Left ventricle myocardium superior (tissue), 1 donor: ENCODE measurements around the gene ARGLU1. TPM values are rescaled to one million over a fixed set of nuclear protein-coding genes. Genes with fewer than 3 reads are reported as not detected.
A peak's percentile ranks its signal among the peaks of the same experiment; 100 is the strongest.

Source experiments
- ATAC-seq: fragments of 200-7000 bp; cut with Tn5 transposase; one replicate; pipeline ENCODE4 v1.9.1; 2020; ENCODE audit warnings: mild to moderate bottlenecking, moderate library complexity
- DNase-seq: peaks from one replicate; pipeline ENCODE4 v3.0.0-alpha.2; 2020
- intact Hi-C: fragments of 100-400 bp; cut with micrococcal nuclease; formaldehyde crosslinking; loops from one replicate; pipeline ENCODE4 v1.11.0; 2022
- total RNA-seq: library from RNA; stranded (reverse); fragmentation: NEBNext Ultra II Directional; extraction: Animal tissue kit (Norgen Biotek cat#: 25700); gene quantifications from one replicate; pipeline ENCODE4 v1.2.1, GENCODE V29; 2021
- donor health status: DM: no; HTN: yes; CAD: no; lungs with severe emphysema.

Gene ARGLU1
- total RNA-seq, 1 donor from 2014 or later: 32.4 TPM

- ATAC-seq: no peak
- intact Hi-C loops: no loop called here
- DNase-seq: no peak
Observed at GRCh38 chr13:106514928-106515634, 52.9 kb downstream of the ARGLU1 start.

DNA sequence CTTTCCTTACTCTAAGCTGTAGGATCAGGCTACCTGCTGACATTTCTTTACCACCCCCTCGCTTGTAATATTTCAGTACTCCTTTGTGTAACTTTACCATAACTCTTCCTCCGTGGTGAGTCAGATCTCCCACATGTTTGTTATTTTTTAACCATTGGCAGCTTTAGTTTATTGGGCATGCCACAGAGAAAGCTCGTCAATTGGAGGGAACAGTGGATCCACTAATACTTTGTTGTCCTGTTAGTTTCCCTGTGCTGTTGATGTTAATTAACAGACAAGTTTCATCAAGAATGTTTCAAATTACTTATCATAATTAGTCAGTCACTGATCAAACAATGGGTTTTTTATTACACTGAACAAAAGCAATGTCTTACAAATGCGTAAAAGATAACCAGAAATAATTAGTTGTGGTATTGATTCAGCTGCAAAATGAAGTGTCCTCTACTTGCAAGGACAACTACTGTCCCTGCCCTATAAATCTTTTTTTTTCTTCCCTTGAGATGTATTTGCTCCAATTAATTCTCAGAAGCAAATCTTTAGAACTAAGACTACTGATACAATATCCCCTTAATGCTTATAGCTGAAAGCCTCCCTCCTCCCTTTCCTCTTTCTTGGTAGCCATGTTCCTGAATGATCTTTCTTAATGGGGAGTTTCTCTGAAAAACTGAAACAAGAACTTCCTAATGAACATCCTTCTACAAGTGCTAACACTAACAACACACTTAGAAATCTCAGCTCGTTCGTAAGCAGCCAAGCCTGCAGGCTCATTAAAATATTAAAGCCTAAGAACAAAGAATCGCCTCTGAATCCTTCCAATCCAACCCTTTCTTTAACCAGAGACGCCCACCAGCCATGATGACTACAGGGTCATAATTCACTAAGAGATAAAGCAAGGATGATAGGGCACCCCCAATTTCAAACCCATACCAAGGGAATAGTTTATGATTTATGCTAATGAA is 54.6 kb downstream of the ARGLU1 start:
- ATAC-seq: no peak
- intact Hi-C loops: no loop called here
- DNase-seq: no peak

DNA sequence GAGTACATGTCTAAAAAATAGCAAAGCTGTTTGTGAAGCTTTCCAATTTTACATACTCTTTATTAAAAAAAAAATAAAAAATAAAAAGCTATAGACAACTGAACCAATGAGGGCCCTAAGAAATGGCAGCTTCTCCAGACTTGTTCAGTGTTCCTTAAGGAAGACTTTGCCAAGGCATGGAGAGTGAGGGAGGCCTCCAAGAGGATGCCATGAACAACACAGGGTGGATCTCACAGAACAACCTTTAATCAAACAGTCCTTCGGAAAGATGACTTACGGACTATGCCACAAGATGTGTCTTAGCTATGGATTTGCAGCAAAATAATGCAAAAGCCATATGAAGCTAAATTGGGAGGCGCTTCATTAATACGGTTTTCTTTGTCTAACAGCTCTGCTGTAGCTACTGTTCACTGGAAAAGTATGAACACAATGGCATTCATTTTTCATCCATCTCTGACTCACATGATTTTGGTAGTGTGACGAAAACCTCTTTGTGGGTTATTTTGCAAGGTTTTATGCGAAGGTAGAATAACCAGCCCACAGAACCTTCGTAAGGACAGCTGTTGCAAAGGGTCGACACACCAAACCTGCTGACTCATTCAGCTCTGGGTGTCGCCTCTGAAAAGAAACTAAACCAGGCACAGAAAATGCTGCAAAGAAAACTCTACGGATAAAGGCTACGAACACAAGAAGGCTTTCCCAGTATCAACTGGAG is 60.2 kb downstream of the ARGLU1 start:
- ATAC-seq: no peak
- DNase-seq: no peak
- intact Hi-C loops: no loop called here

DNA sequence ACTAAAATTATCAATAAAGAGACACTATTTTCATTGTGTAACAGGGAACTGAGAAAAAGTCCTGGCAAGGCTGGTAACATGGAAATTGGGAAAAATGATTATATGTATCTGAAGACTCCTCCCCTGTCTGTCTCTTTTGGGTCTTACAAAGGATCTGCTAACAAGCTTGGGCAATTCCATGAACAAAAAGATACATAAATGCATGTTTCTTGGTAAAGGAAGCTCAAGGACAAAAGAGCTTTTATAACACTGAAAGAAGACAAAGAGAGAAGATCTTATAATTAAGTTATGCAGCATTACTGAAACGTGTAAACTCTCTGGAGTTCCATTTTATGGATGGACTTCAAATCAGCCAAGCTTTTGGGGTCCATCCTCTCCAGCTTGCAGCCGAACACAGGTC is 61.7 kb downstream of the ARGLU1 start:
- ATAC-seq (no peak), DNase-seq (no peak)
- intact Hi-C loops: no loop called here

DNA sequence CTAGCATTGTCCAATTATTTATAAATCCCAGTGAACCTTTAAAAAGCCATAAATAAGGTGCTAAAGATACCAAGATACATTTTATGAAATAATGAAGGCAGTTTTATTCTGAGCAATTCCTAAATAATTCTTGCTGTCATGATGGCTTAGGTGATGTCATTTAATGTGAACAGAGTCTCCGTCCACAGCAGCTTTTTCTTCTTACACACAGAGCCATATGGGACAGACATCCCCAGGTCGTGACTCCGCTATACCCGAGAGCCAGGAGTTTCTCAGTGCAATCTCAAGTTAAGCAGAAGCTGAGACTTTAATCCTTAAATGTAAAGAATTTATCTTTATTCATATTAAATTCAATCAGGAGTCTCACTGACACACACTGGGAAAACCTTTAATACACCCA is 62.2 kb downstream of the ARGLU1 start:
- DNase-seq (no peak), ATAC-seq (no peak)
- intact Hi-C loops: no loop called here

DNA sequence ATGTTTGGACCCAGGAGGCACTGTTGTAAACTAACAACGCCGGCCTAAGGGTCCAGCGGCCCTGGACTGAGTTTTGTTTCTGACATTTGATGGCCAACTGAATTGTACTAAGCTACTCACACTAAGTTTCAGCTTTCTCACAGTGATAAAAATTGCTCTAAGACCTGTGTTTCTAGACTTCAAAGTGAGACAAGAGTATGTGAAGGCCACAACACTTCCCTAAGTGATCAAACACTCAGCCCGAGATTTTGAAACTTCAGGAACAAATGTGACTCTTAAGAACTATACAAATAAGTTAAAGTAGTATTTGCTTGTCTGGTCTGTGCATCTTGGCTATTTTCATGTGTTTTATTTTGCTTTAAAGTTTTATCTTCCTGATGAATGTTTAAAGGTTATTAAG is 62.6 kb downstream of the ARGLU1 start:
- no peak for ATAC-seq
- intact Hi-C loops: no loop called here
- no peak for DNase-seq

GRCh38 chr13:106503730-106504453 is 64.0 kb downstream of the ARGLU1 start:
- no peak for DNase-seq
- intact Hi-C loops: no loop called here
- no peak for ATAC-seq

GRCh38 chr13:106503272-106503671 is 64.7 kb downstream of the ARGLU1 start:
- no peak for DNase-seq
- intact Hi-C loops: no loop called here
- no peak for ATAC-seq

DNA sequence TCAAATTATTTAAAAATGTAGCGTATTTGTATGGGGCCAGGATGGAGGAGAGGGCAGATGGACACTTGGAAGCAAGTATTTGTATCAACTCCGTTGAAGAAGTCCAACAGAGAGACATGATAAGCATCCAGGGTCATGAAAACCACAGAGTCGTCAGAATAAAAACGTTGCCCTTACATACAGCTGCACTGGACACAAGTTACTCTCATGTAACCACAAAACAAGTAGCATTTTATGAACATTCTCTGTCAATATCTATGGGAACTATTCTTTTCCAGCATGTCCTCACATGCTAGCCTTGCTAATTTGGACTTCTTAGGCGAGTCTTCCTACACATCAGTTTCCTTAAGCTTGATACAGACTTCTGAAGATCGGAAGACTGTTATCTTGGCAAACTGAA is 67.5 kb downstream of the ARGLU1 start:
- DNase-seq (no peak), ATAC-seq (no peak)
- intact Hi-C loops: no loop called here

DNA sequence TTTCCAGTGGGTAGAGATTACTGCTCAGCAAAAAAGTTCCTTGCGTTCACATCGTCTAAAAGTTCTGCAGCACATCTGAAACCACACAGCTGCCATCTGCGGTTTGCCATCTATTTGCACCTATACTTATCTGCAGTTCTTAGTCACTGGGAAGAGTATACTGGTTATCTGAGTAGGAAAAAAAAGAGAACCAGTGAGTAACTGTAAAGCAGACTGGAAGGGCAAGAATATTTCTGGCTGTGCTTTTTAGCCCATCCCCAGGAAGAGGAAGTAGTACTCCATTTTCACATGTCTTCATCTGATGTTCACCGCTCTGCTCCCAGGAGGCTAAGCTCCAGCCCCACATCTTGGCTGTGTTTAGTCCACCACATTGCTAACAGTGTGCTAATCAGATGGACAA is 68.0 kb downstream of the ARGLU1 start:
- DNase-seq: no peak
- intact Hi-C loops: no loop called here
- ATAC-seq: no peak

GRCh38 chr13:106499113-106499512 is 68.8 kb downstream of the ARGLU1 start:
- intact Hi-C loops: no loop called here
- ATAC-seq (no peak), DNase-seq (no peak)

GRCh38 chr13:106498571-106498970 is 69.4 kb downstream of the ARGLU1 start:
- intact Hi-C loops: no loop called here
- no peak for ATAC-seq
- no peak for DNase-seq

DNA sequence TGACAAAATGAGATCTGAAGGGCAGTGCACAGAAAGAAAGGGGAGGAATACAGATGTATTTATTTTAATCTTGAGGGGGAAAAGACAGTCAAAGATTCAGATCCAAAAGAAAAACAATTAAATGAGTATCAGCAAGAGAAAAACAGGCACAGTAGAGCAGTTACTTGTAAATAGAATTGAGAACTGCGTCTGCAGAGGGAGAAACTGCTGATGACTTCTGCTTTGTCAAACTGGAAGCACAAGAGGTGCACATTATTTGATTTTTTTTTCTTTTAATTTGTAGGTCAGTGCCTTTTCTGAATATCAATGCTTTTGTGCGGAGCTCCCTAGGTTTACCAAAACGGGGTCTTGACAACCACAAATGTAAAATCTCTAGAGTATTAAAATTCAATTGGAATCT is 69.8 kb downstream of the ARGLU1 start:
- no peak for DNase-seq
- intact Hi-C loops: no loop called here

DNA sequence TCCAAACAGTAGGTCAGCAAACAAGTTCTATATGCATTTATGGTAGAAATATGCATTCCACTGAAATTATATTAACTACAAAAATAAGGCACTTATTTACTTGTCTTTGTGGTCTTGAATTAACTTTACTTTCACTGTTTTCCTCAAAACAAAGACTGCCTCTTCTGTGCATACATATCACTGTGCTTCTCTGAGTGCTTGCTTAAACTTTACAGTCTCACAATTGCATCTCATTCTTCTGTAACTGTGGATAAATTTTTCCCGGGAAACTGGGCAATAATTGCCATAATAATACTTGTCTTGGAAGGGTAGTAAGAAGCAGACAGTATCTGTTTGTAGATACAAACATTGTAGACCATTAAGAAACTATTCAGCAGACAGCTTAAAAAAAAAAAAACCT is 70.9 kb downstream of the ARGLU1 start:
- DNase-seq: no peak
- intact Hi-C loops: no loop called here
- no peak for ATAC-seq

More for the DNA sequence above, 69.8 kb downstream of the ARGLU1 start:
- ATAC-seq: no peak

- no peak for DNase-seq
- peak; percentile 63 for ATAC-seq
- intact Hi-C loops: no loop called here
Observed at GRCh38 chr13:106496072-106496997, 71.6 kb downstream of the ARGLU1 start.

GRCh38 chr13:106494936-106495335 is 73.0 kb downstream of the ARGLU1 start:
- intact Hi-C loops: no loop called here
- no peak for ATAC-seq

DNA sequence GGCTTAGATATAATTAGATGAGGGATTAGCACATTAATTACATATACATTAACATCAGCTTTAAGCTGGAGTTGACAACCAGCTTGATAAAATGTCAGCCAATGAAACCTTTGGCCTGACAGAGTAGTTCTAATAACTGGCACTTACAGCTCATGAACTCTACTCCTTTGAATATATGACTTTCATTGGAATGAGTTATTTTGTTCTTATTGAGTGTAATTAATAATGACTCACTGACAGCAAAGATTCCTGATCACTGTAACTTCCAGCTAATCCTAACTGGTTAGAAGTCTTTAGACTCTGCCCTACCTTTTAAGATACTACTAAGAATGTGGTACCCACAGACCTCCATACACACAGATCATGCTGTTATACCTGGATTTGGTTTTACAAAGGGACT is 73.4 kb downstream of the ARGLU1 start:
- no peak for DNase-seq
- no peak for ATAC-seq
- intact Hi-C loops: no loop called here

More at GRCh38 chr13:106494936-106495335, 73.0 kb downstream of the ARGLU1 start:
- no peak for DNase-seq

- intact Hi-C loops: no loop called here
Observed at GRCh38 chr13:106493533-106494220, 74.3 kb downstream of the ARGLU1 start.

More at GRCh38 chr13:106493533-106494220, 74.3 kb downstream of the ARGLU1 start:
- ATAC-seq: no peak
- DNase-seq: no peak
